NK-92 (cell line): Measurements from ENCODE around the gene HOXC4.

Source experiments
- DNase-seq: peaks from one replicate; lab custom pipeline; 2025; ENCODE audit not compliant: unreplicated experiment; lab: John Stamatoyannopoulos, UW

Gene HOXC4

DNA sequence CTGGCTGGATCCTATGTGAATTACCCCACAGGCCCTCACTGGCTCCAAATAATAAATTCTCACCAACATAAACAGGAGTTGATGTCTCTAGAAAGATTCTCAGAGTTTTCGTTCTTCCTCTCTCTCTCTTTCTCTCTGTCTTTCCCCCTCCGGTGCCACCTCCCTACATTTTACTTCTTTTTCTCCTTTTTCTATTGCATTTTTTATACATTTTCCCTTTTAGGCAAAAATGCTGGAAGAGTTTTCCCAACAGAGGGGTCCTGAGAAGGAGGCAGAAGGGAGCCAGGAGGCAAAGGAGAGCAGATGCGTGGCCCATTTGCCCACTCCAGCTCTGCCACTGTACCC, 26.2 kb upstream of the HOXC4 start:
- no peak for DNase-seq

DNA sequence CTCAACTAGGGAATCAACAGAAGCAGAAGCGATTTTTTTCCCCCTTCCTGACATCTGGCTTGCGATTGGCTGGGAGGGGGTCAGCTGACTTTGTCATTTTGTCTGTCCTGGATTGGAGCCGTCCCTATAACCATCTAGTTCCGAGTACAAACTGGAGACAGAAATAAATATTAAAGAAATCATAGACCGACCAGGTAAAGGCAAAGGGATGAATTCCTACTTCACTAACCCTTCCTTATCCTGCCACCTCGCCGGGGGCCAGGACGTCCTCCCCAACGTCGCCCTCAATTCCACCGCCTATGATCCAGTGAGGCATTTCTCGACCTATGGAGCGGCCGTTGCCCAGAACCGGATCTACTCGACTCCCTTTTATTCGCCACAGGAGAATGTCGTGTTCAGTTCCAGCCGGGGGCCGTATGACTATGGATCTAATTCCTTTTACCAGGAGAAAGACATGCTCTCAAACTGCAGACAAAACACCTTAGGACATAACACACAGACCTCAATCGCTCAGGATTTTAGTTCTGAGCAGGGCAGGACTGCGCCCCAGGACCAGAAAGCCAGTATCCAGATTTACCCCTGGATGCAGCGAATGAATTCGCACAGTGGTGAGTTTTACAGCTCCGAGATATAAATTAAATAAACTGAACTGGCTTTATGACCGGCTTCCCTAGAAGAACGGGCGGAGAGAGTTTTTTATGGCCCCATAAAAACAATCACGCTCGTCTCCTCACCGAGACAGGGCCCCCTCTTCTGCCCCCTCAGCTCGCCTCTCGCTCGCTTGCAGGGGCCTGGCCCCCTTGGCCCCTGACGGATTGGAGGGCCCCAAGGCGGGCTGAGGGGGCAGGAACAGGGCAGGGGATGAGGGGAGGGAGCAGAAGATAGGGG, 25.1 kb upstream of the HOXC4 start, which contains the start of gene HOXC6:
HOXC6 (plus strand) TSS at position 127 of the 888 bp plus-strand sequence; CDS start at position 209, 82 bp downstream.
- DNase-seq, result no peak

- no peak for DNase-seq
Measured at GRCh38 chr12:54029529-54030441, 23.9 kb upstream of the HOXC4 start.

DNA sequence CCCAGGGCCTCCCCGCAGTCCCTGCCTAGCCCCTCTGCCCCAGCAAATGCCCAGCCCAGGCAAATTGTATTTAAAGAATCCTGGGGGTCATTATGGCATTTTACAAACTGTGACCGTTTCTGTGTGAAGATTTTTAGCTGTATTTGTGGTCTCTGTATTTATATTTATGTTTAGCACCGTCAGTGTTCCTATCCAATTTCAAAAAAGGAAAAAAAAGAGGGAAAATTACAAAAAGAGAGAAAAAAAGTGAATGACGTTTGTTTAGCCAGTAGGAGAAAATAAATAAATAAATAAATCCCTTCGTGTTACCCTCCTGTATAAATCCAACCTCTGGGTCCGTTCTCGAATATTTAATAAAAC, 23.2 kb upstream of the HOXC4 start:
- DNase-seq, result no peak

DNA sequence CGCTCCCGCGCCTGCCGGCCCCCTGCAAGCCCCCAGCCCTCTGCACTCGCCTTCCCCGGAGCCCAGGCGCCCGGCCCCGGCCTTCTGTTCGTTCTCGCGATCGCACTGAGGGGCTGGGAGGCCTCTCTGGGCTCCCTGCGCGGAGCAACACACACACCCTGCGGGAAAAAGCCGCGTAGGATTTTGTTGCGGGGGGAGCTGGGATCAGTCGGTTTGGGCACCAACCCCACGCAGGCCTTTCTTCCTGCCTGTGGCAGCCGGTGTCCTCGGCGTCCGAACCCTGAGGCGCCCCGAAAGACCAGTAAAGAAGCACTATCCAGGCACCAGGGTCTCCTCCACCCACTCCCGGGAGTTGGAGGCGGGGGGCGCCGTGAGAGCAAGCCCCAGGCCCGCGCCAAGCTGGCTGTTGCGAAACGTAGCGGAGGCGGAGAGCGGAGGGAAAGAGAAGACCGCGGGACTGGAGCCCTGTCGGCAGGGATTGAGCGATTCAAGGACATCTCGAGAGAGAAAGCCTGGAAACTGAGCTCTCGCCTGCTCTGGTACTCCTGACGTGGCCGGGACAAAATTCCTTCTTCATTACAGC, 22.7 kb upstream of the HOXC4 start:
- no peak for DNase-seq

GRCh38 chr12:54031480-54031879, 22.2 kb upstream of the HOXC4 start:
- DNase-seq, result no peak

- no peak for DNase-seq
Measured at GRCh38 chr12:54032086-54032619, 21.5 kb upstream of the HOXC4 start.

DNA sequence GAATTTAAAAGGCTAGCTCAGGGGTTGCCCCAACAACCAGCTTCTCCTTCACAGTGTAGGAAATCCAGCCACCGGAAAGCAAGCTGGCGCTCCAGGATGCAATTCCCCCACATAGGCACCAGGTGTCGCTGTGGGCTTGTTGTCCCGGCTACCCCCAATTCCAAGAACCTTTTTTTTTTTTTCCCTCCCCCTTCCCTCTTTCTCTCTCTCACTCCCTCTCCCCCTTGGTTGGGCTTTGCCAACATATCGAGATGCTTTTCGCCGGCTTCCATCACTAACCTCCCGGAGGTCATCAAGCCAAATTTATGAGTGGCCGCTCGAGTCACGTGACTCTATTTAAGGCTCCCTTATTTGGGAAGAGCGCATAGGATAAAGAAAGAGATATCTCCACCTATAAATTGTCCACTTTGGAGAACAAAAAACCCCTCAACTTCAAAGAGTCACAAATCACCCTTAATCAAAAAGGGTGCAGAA, 21.0 kb upstream of the HOXC4 start, which contains the start of gene HOXC5:
HOXC5 (plus strand) TSS at position 424 of the 474 bp plus-strand sequence. CDS start 73 bp downstream, outside the sequence.
- DNase-seq, result no peak

DNA sequence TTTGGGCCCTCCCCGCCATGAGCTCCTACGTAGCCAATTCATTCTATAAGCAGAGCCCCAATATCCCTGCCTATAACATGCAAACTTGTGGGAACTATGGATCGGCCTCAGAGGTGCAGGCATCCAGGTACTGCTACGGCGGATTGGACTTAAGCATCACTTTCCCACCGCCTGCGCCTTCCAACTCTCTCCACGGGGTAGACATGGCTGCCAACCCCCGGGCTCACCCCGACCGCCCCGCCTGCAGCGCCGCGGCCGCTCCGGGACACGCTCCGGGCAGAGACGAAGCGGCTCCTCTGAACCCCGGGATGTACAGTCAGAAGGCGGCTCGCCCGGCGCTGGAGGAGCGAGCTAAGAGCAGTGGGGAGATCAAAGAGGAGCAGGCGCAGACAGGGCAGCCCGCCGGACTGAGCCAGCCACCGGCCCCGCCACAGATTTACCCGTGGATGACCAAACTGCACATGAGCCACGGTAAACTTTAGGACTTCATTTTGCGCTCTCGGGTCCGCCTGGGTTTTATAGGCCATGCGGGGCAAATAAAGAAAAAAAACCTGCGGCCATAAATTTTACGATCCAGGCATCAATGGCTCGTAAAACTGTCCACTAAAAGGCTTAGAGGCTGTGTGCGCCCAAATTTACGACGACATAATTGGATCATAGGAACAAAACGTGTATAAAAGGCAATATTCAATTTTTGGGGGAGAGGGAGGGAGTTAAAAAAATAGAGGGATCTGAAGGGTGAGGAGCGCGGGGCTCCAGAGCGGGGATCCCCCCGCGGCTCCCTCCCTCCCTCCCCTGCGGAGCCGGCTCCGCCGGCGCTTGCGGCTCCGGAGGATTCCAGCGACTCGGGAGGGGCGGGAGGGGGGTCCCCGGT, 20.3 kb upstream of the HOXC4 start:
- DNase-seq, result no peak

DNA sequence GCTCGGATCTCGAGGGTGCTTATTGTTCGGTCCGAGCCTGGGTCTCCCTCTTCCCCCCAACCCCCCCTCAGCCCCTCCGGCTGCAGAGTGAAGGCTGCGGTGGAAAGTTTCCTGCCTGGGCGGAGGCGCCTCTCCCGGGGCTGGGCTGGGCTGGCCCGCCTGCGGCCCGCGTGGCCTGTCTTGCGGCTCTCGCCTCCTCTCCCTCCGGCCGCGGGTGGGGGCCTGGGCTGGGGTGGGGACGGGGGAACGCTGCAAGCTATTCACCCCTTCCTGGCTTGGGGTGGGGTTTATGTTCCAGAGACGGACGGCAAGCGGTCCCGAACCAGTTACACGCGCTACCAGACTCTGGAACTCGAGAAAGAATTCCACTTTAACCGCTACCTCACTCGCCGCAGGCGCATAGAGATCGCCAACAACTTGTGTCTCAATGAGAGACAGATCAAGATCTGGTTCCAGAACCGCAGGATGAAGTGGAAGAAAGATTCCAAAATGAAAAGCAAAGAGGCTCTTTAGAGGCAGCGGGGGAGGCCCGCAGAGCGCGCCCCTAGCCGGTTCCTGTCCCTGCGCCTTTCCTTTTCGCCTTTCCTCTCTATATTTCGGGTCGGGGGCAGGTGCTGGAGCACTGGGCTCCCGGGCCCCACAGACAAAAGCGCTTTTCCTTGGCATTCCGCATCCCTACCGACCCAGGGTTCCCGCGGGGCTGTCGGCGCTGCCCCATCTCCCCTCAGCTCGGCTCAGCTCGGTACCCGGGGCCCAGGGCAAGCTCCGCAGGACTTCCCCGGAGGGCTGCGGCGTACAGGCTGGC, 19.5 kb upstream of the HOXC4 start:
- DNase-seq, result no peak

DNA sequence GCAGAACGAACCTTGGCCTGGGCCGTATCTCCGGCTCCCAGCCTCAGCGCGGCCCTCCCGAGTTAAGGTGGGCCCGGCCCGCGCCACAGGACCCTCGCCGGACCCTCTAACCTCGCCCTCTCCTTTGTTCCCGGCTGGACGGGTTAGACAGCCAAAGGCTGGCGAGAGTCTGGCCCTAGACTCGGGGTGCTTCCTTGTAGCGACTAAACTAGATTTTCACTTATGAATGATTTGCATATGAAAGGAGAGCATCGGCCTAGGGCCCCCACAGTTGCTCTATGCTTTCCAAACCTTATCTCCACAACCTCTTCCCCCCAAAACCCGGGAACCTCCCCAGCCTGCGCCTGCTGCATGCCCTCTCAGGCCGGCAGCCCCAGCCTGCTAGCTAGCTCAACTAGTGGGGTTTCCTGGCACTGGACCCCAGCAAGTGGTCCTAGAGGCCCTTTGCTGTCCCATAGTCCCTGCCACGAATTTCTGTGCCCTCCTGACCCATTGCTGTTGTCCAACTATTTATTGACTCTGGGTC, 18.8 kb upstream of the HOXC4 start:
- no peak for DNase-seq

DNA sequence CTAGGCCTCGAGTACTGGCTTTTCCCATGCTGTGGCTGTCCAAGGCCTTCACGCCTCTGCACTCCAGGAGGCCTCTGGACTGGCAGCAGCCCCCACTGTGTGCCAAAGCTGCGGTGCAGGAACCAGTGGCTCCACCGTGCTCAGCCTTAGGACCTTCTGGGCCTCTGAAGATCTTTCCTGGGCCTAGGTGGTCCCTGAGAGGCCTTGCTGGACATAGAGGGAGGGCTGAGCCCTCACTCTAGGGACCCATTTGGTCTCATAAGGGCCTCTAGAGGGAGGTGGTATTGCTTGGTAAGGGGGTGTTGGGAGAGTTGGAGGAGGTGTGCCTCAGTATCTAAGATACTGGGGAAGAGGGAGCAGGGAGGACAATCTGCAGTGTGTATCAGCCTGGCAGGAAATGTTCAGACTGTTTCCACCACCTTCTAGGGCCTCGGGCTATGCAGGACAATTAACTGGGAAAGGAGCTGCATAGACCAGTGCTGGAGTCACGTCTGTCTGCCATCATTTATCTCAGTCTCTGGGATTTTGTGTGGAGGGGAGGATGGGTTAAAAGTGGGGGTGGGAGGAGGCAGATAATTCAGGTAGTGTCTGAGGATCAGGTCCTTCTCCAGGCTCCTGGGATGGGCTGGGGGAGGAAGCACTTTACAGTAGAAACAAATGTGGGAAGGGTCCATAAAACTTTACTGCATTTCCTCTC, 17.9 kb upstream of the HOXC4 start:
- DNase-seq, result no peak

- DNase-seq, result no peak
Measured at GRCh38 chr12:54036620-54037359, 16.8 kb upstream of the HOXC4 start.

DNA sequence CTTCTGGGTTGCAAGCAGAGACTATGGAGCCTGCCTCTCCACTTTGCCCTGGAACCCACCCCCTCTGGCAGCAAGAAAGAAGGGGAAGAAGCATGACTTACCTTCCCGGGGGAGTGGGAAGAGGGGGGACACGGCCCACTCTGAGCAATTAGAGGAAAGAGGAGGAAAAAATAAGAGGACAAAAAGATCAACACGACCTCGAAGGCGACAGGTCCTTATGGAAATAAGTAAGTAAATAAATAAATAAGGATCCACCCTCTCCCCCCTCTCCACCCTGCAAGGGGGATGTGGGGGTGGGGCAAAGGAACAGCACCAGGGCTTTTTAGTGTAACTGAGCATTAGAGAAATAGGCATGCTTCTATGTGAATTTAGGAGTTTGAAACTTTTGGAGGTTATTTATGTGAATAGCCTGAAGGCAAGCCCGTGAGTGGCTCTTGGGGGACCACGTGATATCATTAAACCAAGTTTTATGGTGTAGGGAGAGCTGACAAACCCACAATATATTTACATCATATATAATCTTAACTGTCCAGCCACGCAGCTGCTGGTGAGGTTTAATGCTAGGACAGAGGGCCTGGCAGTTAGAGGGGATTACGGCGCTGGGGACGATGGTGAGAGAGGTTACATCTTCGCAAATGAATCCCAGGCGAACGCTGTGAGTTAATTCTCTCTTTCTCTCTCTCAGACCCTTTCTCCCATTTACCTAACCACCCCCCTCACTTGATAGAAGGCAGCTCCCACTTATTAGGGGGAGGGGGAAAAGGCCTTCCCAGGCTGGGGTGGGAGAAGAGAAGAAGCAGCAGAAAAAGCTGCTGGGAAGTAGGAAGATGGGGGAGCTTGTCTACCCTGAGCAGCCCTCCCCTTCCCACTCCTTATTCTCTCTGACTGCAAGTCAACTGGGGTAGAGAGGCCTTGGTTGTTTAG, 16.0 kb upstream of the HOXC4 start:
- no peak for DNase-seq

DNA sequence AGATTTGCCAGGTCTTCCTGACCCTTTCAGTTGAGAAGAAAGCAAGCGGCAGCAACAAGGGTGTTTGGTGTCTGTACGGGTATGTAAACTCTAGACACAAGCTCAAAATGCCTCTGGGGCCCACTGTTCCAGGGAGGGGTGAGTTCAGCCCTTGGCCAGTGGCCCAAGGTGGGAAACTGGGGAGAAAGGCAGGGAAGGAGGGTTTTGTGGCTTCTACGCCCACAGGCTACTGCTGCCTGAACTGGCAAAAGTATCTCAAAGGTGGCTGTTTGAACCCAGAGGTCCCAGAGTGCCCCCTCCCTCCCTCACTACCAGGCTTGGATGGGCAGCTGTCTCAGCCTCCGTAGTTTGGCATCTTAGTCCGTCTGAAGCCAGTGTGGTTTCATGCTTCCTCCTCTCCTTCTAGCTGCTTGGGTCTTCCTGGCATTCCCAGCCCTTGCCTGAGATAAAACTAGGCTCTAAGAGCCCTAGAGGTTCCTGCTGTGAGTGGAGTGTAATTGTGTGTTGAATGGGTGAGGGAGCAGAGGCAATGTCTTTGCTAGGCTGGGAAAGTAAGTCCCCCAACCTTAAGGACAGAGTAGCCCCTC, 15.3 kb upstream of the HOXC4 start:
- DNase-seq, result no peak

GRCh38 chr12:54038871-54039414, 14.7 kb upstream of the HOXC4 start:
- DNase-seq, result no peak
